Kidney (tissue), 14 donors: ENCODE data around the gene ACBD7. TPM values are rescaled to one million over a fixed set of nuclear protein-coding genes. Genes with fewer than 3 reads are reported as not detected.

Experiments used
- DNase-seq, 5 donors: peaks; one replicate each; pipeline ENCODE4 v3.0.0-alpha.2; 2013 to 2020
- FAIRE-seq: peaks from 2 replicates; lab custom pipeline; 2012; peaks lifted over from hg19 to GRCh38; lab: Jason Lieb, UNC
- H3K27ac ChIP-seq, 2 donors: one replicate each; pipeline ENCODE4 v1.7.0; 2013; ENCODE audit warnings: low read depth in 2 of 2, low read length in 2 of 2, inconsistent platforms in 1 of 2
- H3K27me3 ChIP-seq: one replicate; pipeline ENCODE4 v1.7.1; 2013; ENCODE audit warnings: low read length, inconsistent platforms; ENCODE audit not compliant: control insufficient read depth, insufficient read depth
- H3K36me3 ChIP-seq, 3 donors: one replicate each; pipeline versions ENCODE4 v1.7.0 to v1.7.1; 2013; ENCODE audit warnings: low read length in 3 of 3, control low read depth in 1 of 3, inconsistent platforms in 1 of 3; ENCODE audit not compliant: insufficient read depth in 3 of 3, control insufficient read depth in 2 of 3
- H3K4me1 ChIP-seq, 3 donors: one replicate each; pipeline versions ENCODE4 v1.7.0 to v1.7.1; 2013; ENCODE audit warnings: low read length in 3 of 3, inconsistent platforms in 1 of 3, low read depth in 1 of 3; ENCODE audit not compliant: control insufficient read depth in 2 of 3, insufficient read depth in 2 of 3
- H3K4me3 ChIP-seq, 3 donors: one replicate each; pipeline versions ENCODE4 v1.7.0 to v1.8.1; 2013; ENCODE audit warnings: low read length in 3 of 3, control low read depth in 1 of 3, inconsistent platforms in 1 of 3
- H3K9ac ChIP-seq, 3 donors: one replicate each; pipeline versions ENCODE4 v1.7.0 to v1.7.1; 2013; ENCODE audit warnings: low read length in 3 of 3, control low read depth in 1 of 3, inconsistent platforms in 1 of 3
- H3K9me3 ChIP-seq, 3 donors: one replicate each; pipeline versions ENCODE4 v1.7.0 to v1.7.1; 2013; ENCODE audit warnings: low read length in 3 of 3, control low read depth in 1 of 3, inconsistent platforms in 1 of 3; ENCODE audit not compliant: control insufficient read depth in 2 of 3, insufficient read depth in 1 of 3
- CTCF ChIP-seq: IDR thresholded peaks from 3 replicates; pipeline ENCODE4 v1.5.1; 2012; ENCODE audit warnings: mild to moderate bottlenecking, moderate library complexity, borderline replicate concordance; ENCODE audit not compliant: insufficient read depth; ENCODE audit errors: extremely low read depth
- intact Hi-C: fragments of 100-400 bp; cut with DNase I; formaldehyde crosslinking; loops from one replicate; pipeline ENCODE4 v1.11.1; 2022
- polyA plus RNA-seq: library from polyadenylated mRNA; stranded (reverse); fragments of 350-450 nt; fragmentation: Illumina TruSeq; extraction: RNeasy Lipid Tissue Mini Kit (QIAGEN cat#74804); gene quantifications from one replicate; pipeline ENCODE4 v1.2.3, GENCODE V29; 2014; ENCODE audit warnings: low read depth, low replicate concordance; ENCODE audit not compliant: insufficient read depth
- total RNA-seq: library from RNA; stranded (reverse); fragmentation: NEBNext Ultra II Directional; extraction: Animal tissue kit (Norgen Biotek cat#: 25700); gene quantifications from one replicate; pipeline ENCODE4 v1.2.1, GENCODE V29; 2021
- donor health status: control.
- donor health status: control.
- donor health status: control.
- donor health status: control.
- donor health status: control.
- donor health status: DM: yes; HTN: yes; CAD: no.
- donor health status: Normal renal cell carcinoma (clear cell type).

Gene ACBD7
- total and polyA plus RNA-seq, 2 donors from 2014 or later, result 0.50 to 0.56 TPM

GRCh38 chr10:15136129-15137035 is 47.8 kb upstream of the ACBD7 start:
- intact Hi-C loops, result no loop called here
- Histone ChIP-seq H3K36me3 (peaks cover 0 to 22% (median 21%) of the 10 kb centered on the region in 3 donors), H3K27me3 (no peaks in the 10 kb centered on the region), H3K4me1 (no peaks in the 10 kb centered on the region), H3K9ac (no peak overlapping the region), H3K27ac (no peak overlapping the region), H3K9me3 (no peaks in the 10 kb centered on the region), H3K4me3 (no peak overlapping the region)
- TF ChIP-seq CTCF, result no peak
- no peak for FAIRE-seq
- DNase-seq, result no peak

- H3K27me3 ChIP-seq, result no peaks in the 10 kb centered on the region
- TF ChIP-seq CTCF, result no peak
- peaks cover 0 to 2% (median 0%) of the 10 kb centered on the region in 3 donors for H3K9me3 ChIP-seq
- intact Hi-C loops, result no loop called here
- H3K27ac ChIP-seq, result no peak overlapping the region
- no peak for FAIRE-seq
- DNase-seq, result no peak
- H3K4me1 ChIP-seq, result no peaks in the 10 kb centered on the region
- peaks cover 2 to 29% (median 21%) of the 10 kb centered on the region in 3 donors for H3K36me3 ChIP-seq
- no peak overlapping the region for H3K4me3 ChIP-seq
- no peak overlapping the region for H3K9ac ChIP-seq
These were observed 42.8 kb upstream of the ACBD7 start for GRCh38 chr10:15131330-15131729.

GRCh38 chr10:15124908-15125307 is 36.3 kb upstream of the ACBD7 start:
- intact Hi-C loops, result no loop called here
- no peak for FAIRE-seq
- Histone ChIP-seq H3K27me3 (no peaks in the 10 kb centered on the region), H3K36me3 (peaks cover 3 to 6% (median 5%) of the 10 kb centered on the region in 3 donors), H3K9me3 (peaks cover 0 to 3% (median 0%) of the 10 kb centered on the region in 3 donors), H3K4me1 (no peaks in the 10 kb centered on the region), H3K9ac (no peak overlapping the region), H3K4me3 (no peak overlapping the region), H3K27ac (no peak overlapping the region)
- DNase-seq, result no peak
- no peak for TF ChIP-seq CTCF
